HG03066 (cell line): Measurements from ENCODE around the gene HCRT.
"Not testable (repeated sequence)": the region's sequence is repeated elsewhere in the genome, so short reads cannot be mapped to it uniquely, and the experiment has no call there.

Experiments
- ATAC-seq: cut with Tn5 transposase; IDR thresholded peaks from one replicate; pipeline ENCODE4 v1.9.1; 2021; ENCODE audit warnings: low read depth; ENCODE audit not compliant: unreplicated experiment

The HCRT gene

GRCh38 chr17:42146911-42147607, 38.2 kb downstream of the HCRT start:
- no peak for ATAC-seq

- ATAC-seq, result not testable (repeated sequence)
These were observed 42.1 kb downstream of the HCRT start for GRCh38 chr17:42143138-42143537.

- no peak for ATAC-seq
These were observed 42.8 kb downstream of the HCRT start for GRCh38 chr17:42142371-42142896.

- ATAC-seq, result no peak
These were observed 43.9 kb downstream of the HCRT start for GRCh38 chr17:42141382-42141781.

- not testable (repeated sequence) for ATAC-seq
These were observed 44.6 kb downstream of the HCRT start for GRCh38 chr17:42140690-42141089.

- ATAC-seq, result no peak
These were observed 46.3 kb downstream of the HCRT start for GRCh38 chr17:42138749-42139492.

GRCh38 chr17:42136654-42137051, 48.6 kb downstream of the HCRT start:
- ATAC-seq, result no peak

- ATAC-seq, result no peak
These were observed 49.3 kb downstream of the HCRT start for GRCh38 chr17:42135664-42136653.

- no peak for ATAC-seq
These were observed 50.1 kb downstream of the HCRT start for GRCh38 chr17:42135151-42135550.
